Endothelial cell of umbilical vein (primary cell): ENCODE measurements around the gene DNAJC7. TPM values are rescaled to one million over a fixed set of nuclear protein-coding genes. Genes with fewer than 3 reads are reported as not detected.

Source experiments
- BruUV-seq: library from RNA; stranded (reverse); fragments of 400-500 nt; replicated peaks from 2 replicates; lab custom pipeline; 2021; lab: Mats Ljungman, UMichigan
- CTCF ChIA-PET: fragments of 300-600, 350-600 bp; sonication (Branson Sonifier 250); formaldehyde crosslinking; loops from one replicate; lab custom pipeline; 2021; ENCODE audit warnings: antibody characterized with exemption, inconsistent platforms; lab: Charles Lee
- POLR2A ChIA-PET: fragments of 300-600, 350-600 bp; sonication (Branson Sonifier 250); formaldehyde crosslinking; loops from one replicate; lab custom pipeline; 2021; ENCODE audit warnings: antibody characterized with exemption, inconsistent platforms; lab: Charles Lee
- DNase-seq: peaks from one replicate; pipeline ENCODE4 v3.0.0-alpha.2; 2011; ENCODE audit warnings: low read depth, low spot score
- FAIRE-seq: peaks from 2 replicates; lab custom pipeline; 2011; peaks lifted over from hg19 to GRCh38; lab: Jason Lieb, UNC
- H2AFZ ChIP-seq: 2 replicates; pipeline ENCODE4 v1.6.0; 2012; ENCODE audit warnings: low read depth, low read length, control low read depth, inconsistent platforms
- H3K27ac ChIP-seq: 2 replicates; pipeline ENCODE4 v1.5.1; 2011; ENCODE audit warnings: low read depth, mild to moderate bottlenecking, control low read depth, low read length, moderate library complexity; ENCODE audit not compliant: insufficient read depth
- H3K27me3 ChIP-seq, 2 experiments: 2 replicates each; pipeline versions ENCODE4 v1.6.0 to v1.6.1; 2011; ENCODE audit warnings: low read length in 2 of 2, mixed read lengths in 1 of 2; ENCODE audit not compliant: control insufficient read depth in 2 of 2, insufficient read depth in 2 of 2
- H3K36me3 ChIP-seq, 2 experiments: 2 replicates in 1 of 2; 3 replicates in 1 of 2; pipeline ENCODE4 v1.5.1; 2011; ENCODE audit warnings: low read length in 2 of 2, mild to moderate bottlenecking in 1 of 2, moderate library complexity in 1 of 2; ENCODE audit not compliant: control insufficient read depth in 2 of 2, insufficient read depth in 2 of 2; ENCODE audit errors: extremely low read depth in 1 of 2
- H3K4me1 ChIP-seq: 3 replicates; pipeline ENCODE4 v1.5.1; 2011; ENCODE audit warnings: mild to moderate bottlenecking, low read length; ENCODE audit not compliant: control insufficient read depth, insufficient read depth; ENCODE audit errors: extremely low read depth
- H3K4me2 ChIP-seq: 2 replicates; pipeline ENCODE4 v1.6.1; 2011; ENCODE audit warnings: low read length, control low read depth, mixed read lengths; ENCODE audit not compliant: insufficient read depth
- H3K4me3 ChIP-seq, 3 experiments: fragments of 200-600 bp in 1 of 3; sonication (generic), shearing (Covaris generic) in 1 of 3; replicated peaks in 1 of 3; 2 replicates each; pipeline ENCODE4 v1.5.1; 2011 to 2016; ENCODE audit warnings: control low read depth in 3 of 3, low read length in 3 of 3, mild to moderate bottlenecking in 2 of 3, inconsistent platforms in 1 of 3, low read depth in 1 of 3, moderate library complexity in 1 of 3; ENCODE audit not compliant: insufficient read depth in 1 of 3
- H3K79me2 ChIP-seq: 2 replicates; pipeline ENCODE4 v1.6.0; 2012; ENCODE audit warnings: low read length, inconsistent platforms; ENCODE audit not compliant: control insufficient read depth, insufficient read depth
- H3K9ac ChIP-seq: replicated peaks from 2 replicates; pipeline ENCODE3; 2011; ENCODE audit warnings: low read length, control low read depth; ENCODE audit not compliant: insufficient read depth; ENCODE audit errors: extremely low read depth
- H3K9me1 ChIP-seq: replicated peaks from 3 replicates; pipeline ENCODE4 v1.6.0; 2011; ENCODE audit warnings: mild to moderate bottlenecking, low read length; ENCODE audit not compliant: control insufficient read depth, insufficient read depth; ENCODE audit errors: extremely low read depth
- H3K9me3 ChIP-seq: replicated peaks from 2 replicates; pipeline ENCODE4 v1.5.1; 2012; ENCODE audit warnings: low read length, inconsistent platforms; ENCODE audit not compliant: control insufficient read depth, insufficient read depth
- H4K20me1 ChIP-seq: replicated peaks from 2 replicates; pipeline ENCODE3; 2011; ENCODE audit warnings: mild to moderate bottlenecking, low read length; ENCODE audit not compliant: control insufficient read depth, insufficient read depth; ENCODE audit errors: extremely low read depth
- EZH2 ChIP-seq: IDR thresholded peaks from 2 replicates; pipeline ENCODE4 v1.6.1; 2012; ENCODE audit warnings: borderline replicate concordance, low read depth, mild to moderate bottlenecking, moderate library complexity, low read length, inconsistent platforms; ENCODE audit not compliant: severe bottlenecking
- MAX ChIP-seq: IDR thresholded peaks from 2 replicates; pipeline ENCODE4 v1.6.1; 2011; ENCODE audit not compliant: insufficient read depth, insufficient read length
- POLR2A ChIP-seq: IDR thresholded peaks from 2 replicates; pipeline ENCODE4 v1.6.1; 2012; ENCODE audit warnings: low read depth, mild to moderate bottlenecking, control low read depth, low read length
- POLR2AphosphoS5 ChIP-seq: IDR thresholded peaks from 2 replicates; pipeline ENCODE4 v1.6.1; 2012; ENCODE audit warnings: low read depth, mild to moderate bottlenecking, control low read depth, low read length, moderate library complexity; ENCODE audit not compliant: insufficient read depth
- dilution Hi-C: fragments of 300-500 bp; cut with MboI; formaldehyde crosslinking; loops from one replicate; pipeline ENCODE4 v1.15.0; 2019; ENCODE audit warnings: low sequenced_read_pairs; ENCODE audit not compliant: extremely low pct_ligation_motif_present
- intact Hi-C: fragments of 100-400 bp; cut with micrococcal nuclease; formaldehyde crosslinking; loops from one replicate; pipeline ENCODE4 v1.10.0; 2022
- polyA plus RNA-seq, 4 experiments: library from polyadenylated mRNA; depleted of rRNA in 3 of 4; stranded (reverse) in 3 of 4; unstranded in 1 of 4; fragments of >200 nt; gene quantifications; 2 replicates each; pipeline versions ENCODE4 v1.2.1 to v1.2.3, GENCODE V29; 2011 to 2012; ENCODE audit warnings: missing spikeins in 1 of 4
- total RNA-seq: library from RNA; stranded (reverse); gene quantifications from 2 replicates; pipeline ENCODE4 v1.2.3, GENCODE V29; 2021

DNAJC7 gene
- total and polyA plus RNA-seq, 2 donors (not counting 3 experiments of a cell fraction or from before 2014, with no cell fraction given) = 19.8 to 111 TPM

DNA sequence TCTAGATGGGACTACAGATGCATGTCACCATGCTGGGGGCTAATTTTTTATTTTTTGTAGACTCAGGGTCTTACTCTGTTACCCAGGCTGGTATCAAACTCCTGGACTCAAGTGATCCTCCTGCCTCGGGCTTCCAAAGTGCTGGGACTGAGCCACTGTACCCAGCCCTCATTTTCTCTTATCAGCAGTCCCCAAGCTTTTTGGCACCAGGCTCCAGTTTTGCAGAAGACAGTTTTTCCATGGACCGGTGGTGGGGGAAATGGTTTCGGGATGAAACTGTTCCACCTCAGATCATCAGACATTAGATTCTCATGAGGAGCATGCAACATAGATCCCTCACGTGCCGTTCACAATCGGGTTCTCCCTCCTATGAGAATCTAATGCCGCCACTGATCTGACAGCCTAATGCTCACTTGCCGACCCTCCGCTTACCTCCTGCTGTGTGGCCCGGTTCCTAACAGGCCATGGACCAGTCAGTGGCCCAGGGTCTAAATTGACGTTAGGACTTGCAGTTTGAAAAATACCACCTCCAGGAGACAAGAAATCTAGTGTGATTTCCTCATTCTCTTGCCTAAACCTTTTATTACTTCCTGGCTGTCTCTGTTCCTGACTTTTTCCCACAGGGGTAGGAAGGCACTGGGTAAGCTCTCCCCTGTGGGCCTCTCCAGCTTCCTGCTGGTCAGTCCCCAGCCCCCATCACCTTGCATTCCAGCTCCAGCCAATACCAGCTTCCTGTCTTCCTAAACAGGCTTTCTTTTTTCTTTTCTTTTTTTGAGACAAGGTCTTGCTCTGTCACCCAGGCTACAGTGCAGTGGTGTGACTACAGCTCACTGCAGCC is 60.0 kb downstream of the DNAJC7 start:
- DNase-seq = peak; percentile 49
- H2AFZ ChIP-seq = peak overlapping the region; percentile 84
- POLR2A ChIA-PET = interaction anchor here (0.7 kb wide), 1 partner anchor 27 kb away, joined by 3 read pairs; the partner anchor contains the start of gene ODAD4

GRCh38 chr17:41956522-41956921 is 60.7 kb downstream of the DNAJC7 start:
- Histone ChIP-seq H3K9ac (no peak overlapping the region), H4K20me1 (no peaks in the 10 kb centered on the region), H3K9me3 (no peaks in the 10 kb centered on the region), H3K27ac (no peak overlapping the region), H3K4me1 (peaks cover 9% of the 10 kb centered on the region), H3K9me1 (no peaks in the 10 kb centered on the region), H3K79me2 (no peaks in the 10 kb centered on the region), H2AFZ (no peak overlapping the region), H3K4me3 (no peak overlapping the region), H3K4me2 (no peak overlapping the region), H3K27me3 (no peaks in the 10 kb centered on the region), H3K36me3 (no peaks in the 10 kb centered on the region)
- intact Hi-C loops (loop anchor here (5.0 kb wide), 1 partner anchor 144 kb away; the partner anchor contains the start of genes FKBP10 and P3H4), dilution Hi-C loops (loop anchor here (25.0 kb wide), 1 partner anchor 156 kb away; the partner anchor contains the start of genes DHX58, HSPB9 and KAT2A)
- DNase-seq (no peak), FAIRE-seq (no peak)
- TF ChIP-seq POLR2AphosphoS5 (no peak), EZH2 (no peak), MAX (no peak)
- ChIA-PET CTCF (interaction anchor here (4.1 kb wide), 1 partner anchor 39 kb away, joined by 26 read pairs; the partner anchor contains the start of gene ACLY), POLR2A (no interaction called here)
- no TSS peak for BruUV-seq

More for the DNA sequence above, 60.0 kb downstream of the DNAJC7 start:
- no peak overlapping the region for H3K4me2 ChIP-seq
- H3K9ac ChIP-seq = no peak overlapping the region
- peaks cover 9% of the 10 kb centered on the region for H3K4me1 ChIP-seq
- H4K20me1 ChIP-seq = no peaks in the 10 kb centered on the region
- no peak for TF ChIP-seq POLR2A
- no peaks in the 10 kb centered on the region for H3K36me3 ChIP-seq
- intact Hi-C loops = loop anchor here (5.0 kb wide), 1 partner anchor 145 kb away; the partner anchor contains the start of genes FKBP10 and P3H4
- H3K4me3 ChIP-seq = no peak overlapping the region
- H3K27me3 ChIP-seq = no peaks in the 10 kb centered on the region
- H3K9me3 ChIP-seq = no peaks in the 10 kb centered on the region
- BruUV-seq = no TSS peak
- no peaks in the 10 kb centered on the region for H3K79me2 ChIP-seq
- dilution Hi-C loops = loop anchor here (25.0 kb wide), 1 partner anchor 155 kb away; the partner anchor contains the start of genes DHX58, HSPB9 and KAT2A
- H3K9me1 ChIP-seq = no peaks in the 10 kb centered on the region
- peak; percentile 50 for FAIRE-seq
- H3K27ac ChIP-seq = no peak overlapping the region
- CTCF ChIA-PET = interaction anchor here (0.7 to 4.1 kb wide), 6 partner anchors 8 to 261 kb away, joined by 3 to 26 read pairs (median 4); partner anchors contain the start of genes ACLY and ODAD4
